H1 (cell line): ENCODE data around the gene CLEC7A. TPM values are rescaled to one million over a fixed set of nuclear protein-coding genes. Genes with fewer than 3 reads are reported as not detected.

Experiments
- CTCF ChIA-PET: fragments of 300-600 bp; sonication (Branson Sonifier 250); formaldehyde crosslinking; loops from one replicate; lab custom pipeline; 2021; ENCODE audit not compliant: partially characterized antibody; lab: Charles Lee
- POLR2A ChIA-PET: fragments of 300-600 bp; sonication (Branson Sonifier 250); formaldehyde crosslinking; loops from one replicate; lab custom pipeline; 2021; ENCODE audit warnings: inconsistent platforms; ENCODE audit not compliant: partially characterized antibody; lab: Charles Lee
- DNase-seq, 2 experiments: peaks; one replicate each; pipeline versions ENCODE4 v3.0.0 to v3.0.0-alpha.2; 2010 to 2022; ENCODE audit warnings: low spot score in 2 of 2, low read depth in 1 of 2, mixed read lengths in 1 of 2
- FAIRE-seq: peaks from 2 replicates; lab custom pipeline; 2011; peaks lifted over from hg19 to GRCh38; lab: Jason Lieb, UNC
- H2AFZ ChIP-seq: 2 replicates; pipeline ENCODE4 v1.8.1; 2012; ENCODE audit warnings: low read length, inconsistent platforms
- H2AK5ac ChIP-seq: 2 replicates; pipeline ENCODE4 v1.6.1; 2013; ENCODE audit warnings: low read depth, low read length
- H2BK120ac ChIP-seq: replicated peaks from 2 replicates; pipeline ENCODE3; 2013; ENCODE audit warnings: low read depth, low read length, inconsistent platforms
- H2BK12ac ChIP-seq: 2 replicates; pipeline ENCODE4 v1.6.1; 2013; ENCODE audit warnings: low read depth, low read length
- H2BK15ac ChIP-seq: 2 replicates; pipeline ENCODE4 v1.6.1; 2013; ENCODE audit warnings: low read length
- H2BK20ac ChIP-seq: 2 replicates; pipeline ENCODE4 v1.6.1; 2013; ENCODE audit warnings: low read length
- H2BK5ac ChIP-seq: 2 replicates; pipeline ENCODE4 v1.6.1; 2013; ENCODE audit warnings: low read depth, low read length
- H3K14ac ChIP-seq: 2 replicates; pipeline ENCODE4 v1.6.1; 2013; ENCODE audit warnings: inconsistent platforms; ENCODE audit not compliant: insufficient read length
- H3K18ac ChIP-seq: 2 replicates; pipeline ENCODE4 v1.6.1; 2013; ENCODE audit warnings: low read length; ENCODE audit errors: extremely low read depth
- H3K23ac ChIP-seq: 2 replicates; pipeline ENCODE4 v1.6.1; 2013; ENCODE audit warnings: inconsistent platforms; ENCODE audit not compliant: insufficient read length
- H3K23me2 ChIP-seq: 2 replicates; pipeline ENCODE4 v1.6.1; 2013; ENCODE audit warnings: low read depth, low read length
- H3K27ac ChIP-seq: 2 replicates; pipeline ENCODE4 v1.6.1; 2011; ENCODE audit warnings: low read depth, low read length, inconsistent platforms
- H3K27me3 ChIP-seq, 4 experiments: replicated peaks in 1 of 4; 1 replicate in 1 of 4; 2 replicates in 3 of 4; pipeline versions ENCODE4 v1.6.1 to v1.8.1; 2011 to 2013; ENCODE audit warnings: low read length in 3 of 4, mild to moderate bottlenecking in 3 of 4, inconsistent platforms in 2 of 4, mixed read lengths in 2 of 4, moderate library complexity in 1 of 4; ENCODE audit not compliant: control insufficient read depth in 3 of 4, insufficient read depth in 3 of 4; ENCODE audit errors: extremely low read depth in 1 of 4
- H3K36me3 ChIP-seq, 4 experiments: 2 replicates each; pipeline versions ENCODE4 v1.6.1 to v1.8.1; 2011 to 2013; ENCODE audit warnings: mild to moderate bottlenecking in 4 of 4, low read length in 3 of 4, moderate library complexity in 2 of 4, control low read depth in 1 of 4, inconsistent platforms in 1 of 4; ENCODE audit not compliant: insufficient read depth in 4 of 4, control insufficient read depth in 2 of 4
- H3K4ac ChIP-seq: replicated peaks from 2 replicates; pipeline ENCODE3; 2013; ENCODE audit warnings: low read length, low read depth, mixed read lengths, inconsistent platforms; ENCODE audit not compliant: insufficient read length
- H3K4me1 ChIP-seq, 4 experiments: replicated peaks in 1 of 4; 1 replicate in 1 of 4; 2 replicates in 3 of 4; pipeline versions ENCODE4 v1.6.1 to v1.8.1; 2011 to 2013; ENCODE audit warnings: low read length in 3 of 4, inconsistent platforms in 2 of 4, mixed read lengths in 1 of 4; ENCODE audit not compliant: insufficient read depth in 4 of 4, control insufficient read depth in 3 of 4
- H3K4me2 ChIP-seq, 2 experiments: 2 replicates each; pipeline versions ENCODE4 v1.6.1 to v1.8.1; 2011 to 2013; ENCODE audit warnings: low read depth in 2 of 2, low read length in 2 of 2, control low read depth in 1 of 2, inconsistent platforms in 1 of 2, mild to moderate bottlenecking in 1 of 2; ENCODE audit not compliant: insufficient read depth in 1 of 2
- H3K4me3 ChIP-seq, 4 experiments: fragments of 200-600, 300-600 bp in 1 of 4; sonication (generic), shearing (Covaris generic), sonication (Bioruptor Twin) in 1 of 4; 2 replicates each; pipeline versions ENCODE4 v1.5.1 to v1.8.1; 2011 to 2016; ENCODE audit warnings: low read length in 4 of 4, low read depth in 3 of 4, control low read depth in 2 of 4, inconsistent platforms in 2 of 4, mild to moderate bottlenecking in 2 of 4, mixed read lengths in 1 of 4, moderate library complexity in 1 of 4; ENCODE audit not compliant: insufficient read depth in 2 of 4; ENCODE audit errors: extremely low read depth in 1 of 4
- H3K56ac ChIP-seq: replicated peaks from 2 replicates; pipeline ENCODE3; 2013; ENCODE audit warnings: low read depth, mild to moderate bottlenecking, mixed read lengths, low read length, inconsistent platforms; ENCODE audit not compliant: insufficient read length
- H3K79me1 ChIP-seq: 2 replicates; pipeline ENCODE4 v1.6.1; 2013; ENCODE audit warnings: low read depth, low read length, control low read depth
- H3K79me2 ChIP-seq, 2 experiments: 2 replicates each; pipeline versions ENCODE4 v1.6.1 to v1.8.1; 2012 to 2013; ENCODE audit warnings: low read length in 2 of 2, mild to moderate bottlenecking in 2 of 2, inconsistent platforms in 1 of 2; ENCODE audit not compliant: insufficient read depth in 2 of 2, control insufficient read depth in 1 of 2
- H3K9ac ChIP-seq, 4 experiments: replicated peaks in 1 of 4; 1 replicate in 1 of 4; 2 replicates in 3 of 4; pipeline versions ENCODE4 v1.6.1 to v1.8.1; 2011 to 2013; ENCODE audit warnings: low read depth in 3 of 4, low read length in 3 of 4, control low read depth in 2 of 4, mild to moderate bottlenecking in 2 of 4, moderate library complexity in 2 of 4, inconsistent platforms in 1 of 4; ENCODE audit errors: extremely low read depth in 1 of 4
- H3K9me3 ChIP-seq, 2 experiments: 2 replicates each; pipeline versions ENCODE4 v1.6.1 to v1.8.1; 2012 to 2013; ENCODE audit warnings: mild to moderate bottlenecking in 2 of 2, moderate library complexity in 2 of 2, control low read depth in 1 of 2, inconsistent platforms in 1 of 2, low read depth in 1 of 2, low read length in 1 of 2, mixed read lengths in 1 of 2; ENCODE audit not compliant: insufficient read depth in 2 of 2
- H4K20me1 ChIP-seq, 2 experiments: replicated peaks in 1 of 2; 2 replicates each; pipeline versions ENCODE3 to v1.8.1; 2011 to 2013; ENCODE audit warnings: inconsistent platforms in 2 of 2, low read length in 2 of 2, mild to moderate bottlenecking in 1 of 2; ENCODE audit not compliant: insufficient read depth in 2 of 2, control insufficient read depth in 1 of 2
- H4K5ac ChIP-seq: 2 replicates; pipeline ENCODE4 v1.6.1; 2013; ENCODE audit warnings: low read length, low read depth, mixed read lengths, inconsistent platforms; ENCODE audit not compliant: insufficient read length
- H4K8ac ChIP-seq: 2 replicates; pipeline ENCODE4 v1.8.0; 2013; ENCODE audit warnings: mild to moderate bottlenecking, moderate library complexity, low read length, inconsistent platforms; ENCODE audit not compliant: insufficient read depth; ENCODE audit errors: extremely low read depth
- H4K91ac ChIP-seq: replicated peaks from 2 replicates; pipeline ENCODE3; 2013; ENCODE audit warnings: low read length, mixed read lengths, inconsistent platforms; ENCODE audit not compliant: insufficient read length
- CREB1 ChIP-seq: IDR thresholded peaks from 2 replicates; pipeline ENCODE4 v1.6.1; 2012; ENCODE audit warnings: inconsistent platforms
- CTBP2 ChIP-seq: IDR thresholded peaks from 2 replicates; pipeline ENCODE4 v1.7.0; 2011; ENCODE audit warnings: borderline replicate concordance, mild to moderate bottlenecking, moderate library complexity, mixed read lengths, low read length; ENCODE audit not compliant: insufficient read depth, insufficient read length
- NANOG ChIP-seq: IDR thresholded peaks from 2 replicates; pipeline ENCODE4 v1.6.1; 2011; ENCODE audit warnings: low read length, low read depth, mild to moderate bottlenecking, inconsistent platforms; ENCODE audit not compliant: insufficient read depth, poor library complexity, severe bottlenecking
- POLR2AphosphoS5 ChIP-seq: IDR thresholded peaks from 2 replicates; pipeline ENCODE4 v1.6.1; 2011; ENCODE audit warnings: low read depth, low read length
- RBBP5 ChIP-seq: IDR thresholded peaks from 2 replicates; pipeline ENCODE4 v1.7.1; 2012; ENCODE audit warnings: low read depth, mild to moderate bottlenecking, inconsistent platforms, low read length, moderate library complexity, borderline replicate concordance
- SIN3A ChIP-seq, 2 experiments: IDR thresholded peaks in 1 of 2; conservative IDR thresholded peaks in 1 of 2; 2 replicates each; pipeline ENCODE4 v1.6.1; 2011 to 2012; ENCODE audit warnings: low read length in 2 of 2, improper control_type of control experiment in 1 of 2, low read depth in 1 of 2, mild to moderate bottlenecking in 1 of 2
- SP1 ChIP-seq: IDR thresholded peaks from 2 replicates; pipeline ENCODE4 v1.6.1; 2011; ENCODE audit warnings: low read depth, low read length
- WGBS, 2 experiments: shearing (Covaris generic) in 1 of 2; methylation state at CpG; one replicate each; pipeline versions ENCODE4 v1.1.6 to v1.1.7; 2013 to 2015; ENCODE audit warnings: low lambda C conversion rate in 2 of 2, mixed read lengths in 2 of 2, inconsistent platforms in 1 of 2, low coverage in 1 of 2, missing lambda C conversion rate in 1 of 2; ENCODE audit not compliant: insufficient replicate concordance in 2 of 2, insufficient coverage in 1 of 2, insufficient read length in 1 of 2; ENCODE audit errors: extremely low coverage in 1 of 2, missing lambda C conversion rate in 1 of 2; 5-methylcytosine and 5-hydroxymethylcytosine counted together
- polyA plus RNA-seq, 7 experiments: library from polyadenylated mRNA; depleted of rRNA in 3 of 7; stranded (reverse) in 5 of 7; unstranded in 2 of 7; fragments of >200 nt in 5 of 7; fragments of 200-250 nt in 2 of 7; gene quantifications; 1 replicate in 5 of 7; 2 replicates in 1 of 7; 4 replicates in 1 of 7; pipeline versions ENCODE4 v1.2.1 to v1.2.3, GENCODE V29; 2011 to 2013; ENCODE audit warnings: missing spikeins in 2 of 7, mixed read lengths in 2 of 7
- total RNA-seq: library from RNA; stranded (reverse); fragmentation: NEBNext Ultra II Directional; extraction: Animal tissue kit (Norgen Biotek cat#: 25700); gene quantifications from 2 replicates; pipeline ENCODE4 v1.2.1, GENCODE V29; 2021

The CLEC7A gene
- total and polyA plus RNA-seq, 2 of the 8 experiments (the other 6 are each of a cell fraction or from before 2014, with no cell fraction given), result 0.09 to 0.15 TPM

DNA sequence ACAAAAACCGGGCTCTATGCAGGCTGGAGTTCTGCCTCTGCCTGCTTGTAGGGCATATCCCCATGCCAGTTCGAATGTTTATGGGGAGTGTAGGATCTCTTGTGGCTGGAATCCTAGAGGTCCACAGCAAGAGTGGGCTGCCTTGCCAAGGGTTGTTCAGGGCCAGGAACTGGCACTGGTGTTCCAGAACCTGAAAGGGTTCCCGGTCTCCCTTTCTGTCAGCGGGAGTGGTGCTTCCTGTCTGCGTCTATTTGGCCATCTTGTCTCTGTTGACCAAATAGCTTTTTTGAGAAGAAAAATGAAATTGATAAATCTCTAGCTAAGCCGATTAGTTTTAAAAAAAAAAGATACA, 24.1 kb upstream of the CLEC7A start:
- Histone ChIP-seq H2BK20ac (no peak overlapping the region), H4K5ac (no peak overlapping the region), H3K14ac (no peak overlapping the region), H3K18ac (peak overlapping the region; percentile 95), H3K4me2 (peak overlapping the region; percentile 75 to 83), H3K9me3 (no peaks in the 10 kb centered on the region), H3K4me3 (peak overlapping the region; percentile 50 to 70 (median 66)), H3K4me1 (peaks cover 0 to 4% (median 1%) of the 10 kb centered on the region in 4 experiments; a peak in 2 of 7 replicates), H3K27ac (no peak overlapping the region), H3K79me2 (no peaks in the 10 kb centered on the region), H4K20me1 (no peaks in the 10 kb centered on the region), H2BK12ac (0 out of 2 replicates have a peak overlapping the region, but pooled peaks have one; percentile 55), H2BK120ac (peak overlapping the region; percentile 2), H3K23ac (no peak overlapping the region), H2BK5ac (peak overlapping the region; percentile 80; the same call in 1 of the 2 replicates), H3K79me1 (no peaks in the 10 kb centered on the region), H2AK5ac (no peak overlapping the region), H4K8ac (0 out of 2 replicates have a peak overlapping the region, but pooled peaks have one; percentile 47), H3K56ac (peak overlapping the region; percentile 34), H3K4ac (no peak overlapping the region), H4K91ac (peak overlapping the region; percentile 22), H2BK15ac (peak overlapping the region; percentile 95; the same call in 1 of the 2 replicates), H3K27me3 (no peaks in the 10 kb centered on the region), H3K36me3 (no peaks in the 10 kb centered on the region), H2AFZ (peak overlapping the region; percentile 97), H3K23me2 (peaks cover 5% of the 10 kb centered on the region), H3K9ac (peak overlapping the region in 2 of 4 experiments; percentile 77 to 81; a peak in 4 of 7 replicates)
- TF ChIP-seq POLR2AphosphoS5, result no peak
- no peak for TF ChIP-seq CTBP2
- TF ChIP-seq SIN3A (conservative IDR thresholded peaks at IDR 0.05 in 1 of 2, IDR thresholded peaks at IDR 0.05 in 1 of 2; ENCODE audit: low read depth in 1 of 2, low read length in 2 of 2), result no peak
- no peak for TF ChIP-seq CREB1
- no peak for TF ChIP-seq SP1
- TF ChIP-seq NANOG, result no peak
- TF ChIP-seq RBBP5, result 0 out of 2 replicates have a peak, but pooled peaks have one; percentile 0
- ChIA-PET POLR2A (interaction anchor here (0.7 kb wide), 1 partner anchor 18 kb away, joined by 4 read pairs; the partner anchor contains the start of gene OLR1), CTCF (interaction anchor here (0.6 to 1.7 kb wide), 5 partner anchors 15 to 60 kb away, joined by 3 to 6 read pairs (median 4); no protein-coding TSS in a partner anchor)
- WGBS, 2 experiments, result 64% methylated on average over 6 of the region's 6 CpGs; no CpG with 5 or more reads in 1 of the 2 experiments
- FAIRE-seq (peak; percentile 58), DNase-seq (no peak)
